ENCODE data around the gene NGDN. TPM values are rescaled to one million over a fixed set of nuclear protein-coding genes. Genes with fewer than 3 reads are reported as not detected.
"Not testable (repeated sequence)": the region's sequence is repeated elsewhere in the genome, so short reads cannot be mapped to it uniquely, and the experiment has no call there.

Gene NGDN
- total and polyA plus RNA-seq, 2 donors (not counting 3 experiments of a cell fraction or from before 2014, with no cell fraction given) = 25.6 to 36.5 TPM

DNA sequence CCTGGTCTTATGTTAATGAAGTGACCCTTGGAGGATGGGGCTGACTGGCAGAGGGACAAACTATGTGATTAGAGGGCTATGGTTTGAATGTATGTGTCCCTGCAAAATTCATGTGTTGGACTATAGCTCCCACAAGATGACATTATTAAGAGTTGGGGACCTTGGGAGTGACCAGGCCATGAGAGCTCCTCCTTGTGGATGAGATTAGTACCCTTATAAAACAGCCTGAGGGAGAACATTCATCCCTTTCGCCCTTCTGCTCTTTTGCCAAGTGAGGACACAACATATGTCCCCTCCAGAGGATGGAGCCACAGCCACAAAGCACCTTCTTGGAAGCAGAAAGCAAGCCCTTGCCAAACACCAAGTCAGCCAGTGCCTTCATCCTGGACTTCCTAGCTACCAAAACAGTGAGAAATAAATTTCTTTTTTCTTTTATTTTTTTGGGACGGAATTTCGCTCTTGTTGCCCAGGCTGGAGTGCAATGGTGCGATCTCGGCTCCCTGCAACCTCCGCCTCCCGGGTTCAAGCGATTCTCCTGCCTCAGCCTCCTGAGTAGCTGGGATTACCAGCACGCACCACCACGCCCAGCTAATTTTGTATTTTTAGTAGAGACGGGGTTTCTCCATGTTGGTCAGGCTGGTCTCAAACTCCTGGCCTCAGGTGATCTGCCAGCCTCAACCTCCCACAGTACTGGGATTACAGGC, 12.5 kb upstream of the NGDN start:
- dilution Hi-C loops (cut with MboI; ENCODE audit: extremely low pct_ligation_motif_present, low sequenced_read_pairs); DNase-seq (ENCODE audit: low read depth, low spot score); H2AFZ ChIP-seq (ENCODE audit: low read depth, low read length); BruUV-seq (replicated peaks); H3K36me3 ChIP-seq (ENCODE audit: control insufficient read depth in 2 of 2, extremely low read depth in 1 of 2, insufficient read depth in 2 of 2, low read length in 2 of 2); H3K27ac ChIP-seq (ENCODE audit: insufficient read depth, low read depth, low read length); H3K9me3 ChIP-seq (replicated peaks; ENCODE audit: control insufficient read depth, insufficient read depth, low read length); H3K9me1 ChIP-seq (replicated peaks; ENCODE audit: control insufficient read depth, extremely low read depth, insufficient read depth, low read length); H4K20me1 ChIP-seq (replicated peaks; ENCODE audit: control insufficient read depth, extremely low read depth, insufficient read depth, low read length); POLR2A ChIA-PET; H3K4me2 ChIP-seq (ENCODE audit: insufficient read depth, low read length); FAIRE-seq; H3K4me3 ChIP-seq (replicated peaks in 1 of 3; ENCODE audit: insufficient read depth in 1 of 3, low read depth in 1 of 3, low read length in 3 of 3); H3K79me2 ChIP-seq (ENCODE audit: control insufficient read depth, insufficient read depth, low read length); H3K4me1 ChIP-seq (ENCODE audit: control insufficient read depth, extremely low read depth, insufficient read depth, low read length); H3K9ac ChIP-seq (replicated peaks; ENCODE audit: extremely low read depth, insufficient read depth, low read length): not testable (repeated sequence)
- peak in 1 of 2 donors; percentile 5 for TF ChIP-seq CTCF (IDR thresholded peaks at IDR 0.05; ENCODE audit: extremely low read depth in 1 of 2, insufficient read depth in 1 of 2, low read depth in 1 of 2, low read length in 2 of 2)
- CTCF ChIA-PET = interaction anchor here (0.6 to 1.3 kb wide), 6 partner anchors 10 to 230 kb away, joined by 3 to 5 read pairs (median 4); no protein-coding TSS in a partner anchor
- intact Hi-C loops (cut with micrococcal nuclease) = loop anchor here (1.0 to 2.0 kb wide), 2 partner anchors 129 to 192 kb away; no protein-coding TSS in a partner anchor
- H3K27me3 ChIP-seq (ENCODE audit: control insufficient read depth in 2 of 2, insufficient read depth in 2 of 2, low read length in 2 of 2) = peaks cover 8 to 17% of the 10 kb centered on the region in 2 experiments

DNA sequence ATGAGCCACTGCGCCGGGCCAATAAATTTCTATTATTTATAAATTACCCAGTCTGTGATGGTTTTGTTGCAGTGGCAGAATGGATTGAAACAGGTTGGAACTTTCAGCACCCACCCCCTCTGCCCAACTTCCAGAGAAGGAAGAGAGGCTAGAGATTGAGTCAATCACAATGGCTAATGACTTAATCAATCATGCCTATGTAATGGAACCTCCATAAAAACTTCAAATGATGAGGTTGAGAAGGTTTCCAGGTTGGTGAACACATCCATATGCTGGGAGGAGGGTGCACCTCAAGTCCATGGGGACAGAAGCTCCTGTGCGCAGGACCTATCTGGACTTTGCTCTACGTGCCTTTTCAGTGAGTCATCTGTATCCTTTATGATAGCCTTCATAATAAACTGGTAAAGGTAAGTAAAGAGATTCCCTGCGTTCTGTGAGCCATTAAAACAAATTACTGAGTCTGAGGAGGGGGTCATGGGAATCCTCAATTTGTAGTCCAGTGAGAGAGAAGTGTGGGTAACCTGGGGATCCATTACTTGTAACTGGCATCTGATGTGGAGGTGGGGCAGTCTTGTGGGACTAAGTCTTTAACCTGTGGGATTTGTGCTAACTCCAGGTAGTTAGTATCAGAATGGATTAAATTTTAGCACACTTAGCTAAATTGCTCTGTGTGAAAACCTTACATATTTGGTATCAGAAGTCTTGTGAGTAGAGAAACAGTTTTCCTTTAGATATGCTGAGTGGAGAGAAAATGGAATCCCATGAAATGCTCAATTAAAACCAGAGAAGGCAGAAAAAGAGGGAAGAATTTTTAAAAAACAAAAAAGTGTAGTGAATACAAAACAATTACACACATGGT, 11.7 kb upstream of the NGDN start:
- FAIRE-seq (no peak), DNase-seq (ENCODE audit: low read depth, low spot score) (no peak)
- H3K4me1 ChIP-seq (ENCODE audit: control insufficient read depth, extremely low read depth, insufficient read depth, low read length) = no peaks in the 10 kb centered on the region
- H2AFZ ChIP-seq (ENCODE audit: low read depth, low read length) = no peak overlapping the region
- H3K9ac ChIP-seq (replicated peaks; ENCODE audit: extremely low read depth, insufficient read depth, low read length) = no peak overlapping the region
- no peaks in the 10 kb centered on the region for H3K36me3 ChIP-seq (ENCODE audit: control insufficient read depth in 2 of 2, extremely low read depth in 1 of 2, insufficient read depth in 2 of 2, low read length in 2 of 2)
- no TSS peak for BruUV-seq (replicated peaks)
- H3K27me3 ChIP-seq (ENCODE audit: control insufficient read depth in 2 of 2, insufficient read depth in 2 of 2, low read length in 2 of 2) = peaks cover 8 to 12% of the 10 kb centered on the region in 2 experiments
- H3K27ac ChIP-seq (ENCODE audit: insufficient read depth, low read depth, low read length) = no peak overlapping the region
- dilution Hi-C loops (cut with MboI; ENCODE audit: extremely low pct_ligation_motif_present, low sequenced_read_pairs) = no loop called here
- no peaks in the 10 kb centered on the region for H3K79me2 ChIP-seq (ENCODE audit: control insufficient read depth, insufficient read depth, low read length)
- no peaks in the 10 kb centered on the region for H3K9me1 ChIP-seq (replicated peaks; ENCODE audit: control insufficient read depth, extremely low read depth, insufficient read depth, low read length)
- no peak for TF ChIP-seq EZH2 (IDR thresholded peaks at IDR 0.05; ENCODE audit: borderline replicate concordance, low read depth, low read length, severe bottlenecking)
- no peak for TF ChIP-seq FOS (IDR thresholded peaks at IDR 0.05; ENCODE audit: borderline replicate concordance, insufficient read depth, low read length)
- no peak for TF ChIP-seq POLR2A (IDR thresholded peaks at IDR 0.05; ENCODE audit: low read depth, low read length)
- TF ChIP-seq, protein P1, sequence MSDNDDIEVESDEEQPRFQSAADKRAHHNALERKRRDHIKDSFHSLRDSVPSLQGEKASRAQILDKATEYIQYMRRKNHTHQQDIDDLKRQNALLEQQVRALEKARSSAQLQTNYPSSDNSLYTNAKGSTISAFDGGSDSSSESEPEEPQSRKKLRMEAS (IDR thresholded peaks at IDR 0.05; ENCODE audit: insufficient read depth, insufficient read length) = no peak
- TF ChIP-seq MYC (IDR thresholded peaks at IDR 0.05; ENCODE audit: low read depth, low read length) = no peak
- no peak for TF ChIP-seq JUN (IDR thresholded peaks at IDR 0.05; ENCODE audit: borderline replicate concordance, insufficient read depth, insufficient read length, low read depth)
- no peak for TF ChIP-seq CTCF (IDR thresholded peaks at IDR 0.05; ENCODE audit: extremely low read depth in 1 of 2, insufficient read depth in 1 of 2, low read depth in 1 of 2, low read length in 2 of 2)
- no peak for TF ChIP-seq POLR2AphosphoS5 (IDR thresholded peaks at IDR 0.05; ENCODE audit: insufficient read depth, low read depth, low read length)
- TF ChIP-seq GATA2 (IDR thresholded peaks at IDR 0.05; ENCODE audit: insufficient read depth, insufficient read length, low read depth, low read length) = no peak
- intact Hi-C loops (cut with micrococcal nuclease) = loop anchor here (1.0 to 2.0 kb wide), 2 partner anchors 130 to 193 kb away; no protein-coding TSS in a partner anchor
- no peak overlapping the region for H3K4me3 ChIP-seq (replicated peaks in 1 of 3; ENCODE audit: insufficient read depth in 1 of 3, low read depth in 1 of 3, low read length in 3 of 3)
- CTCF ChIA-PET = interaction anchor here (0.6 kb wide), 1 partner anchor 103 kb away, joined by 3 read pairs; no protein-coding TSS in a partner anchor
- no peaks in the 10 kb centered on the region for H4K20me1 ChIP-seq (replicated peaks; ENCODE audit: control insufficient read depth, extremely low read depth, insufficient read depth, low read length)
- H3K9me3 ChIP-seq (replicated peaks; ENCODE audit: control insufficient read depth, insufficient read depth, low read length) = no peaks in the 10 kb centered on the region
- no peak overlapping the region for H3K4me2 ChIP-seq (ENCODE audit: insufficient read depth, low read length)
- POLR2A ChIA-PET = no interaction called here
